DOHH2 (cell line): Measurements from ENCODE around the gene AHCY.

Experiments
- EZH2phosphoT487 ChIP-seq: fragments of 200-600 bp; sonication (generic); IDR thresholded peaks from 2 replicates; pipeline ENCODE4 v1.6.1; 2017; ENCODE audit warnings: borderline replicate concordance, mild to moderate bottlenecking, antibody characterized with exemption, low read length, moderate library complexity, mixed read lengths
- TF ChIP-seq, protein P1 (sequence below): fragments of 200-600 bp; sonication (generic); IDR thresholded peaks from one replicate; pipeline ENCODE4 v1.5.1; 2014; ENCODE audit warnings: antibody characterized with exemption, mild to moderate bottlenecking, low read depth, low read length; ENCODE audit not compliant: poor library complexity, severe bottlenecking

DNA sequence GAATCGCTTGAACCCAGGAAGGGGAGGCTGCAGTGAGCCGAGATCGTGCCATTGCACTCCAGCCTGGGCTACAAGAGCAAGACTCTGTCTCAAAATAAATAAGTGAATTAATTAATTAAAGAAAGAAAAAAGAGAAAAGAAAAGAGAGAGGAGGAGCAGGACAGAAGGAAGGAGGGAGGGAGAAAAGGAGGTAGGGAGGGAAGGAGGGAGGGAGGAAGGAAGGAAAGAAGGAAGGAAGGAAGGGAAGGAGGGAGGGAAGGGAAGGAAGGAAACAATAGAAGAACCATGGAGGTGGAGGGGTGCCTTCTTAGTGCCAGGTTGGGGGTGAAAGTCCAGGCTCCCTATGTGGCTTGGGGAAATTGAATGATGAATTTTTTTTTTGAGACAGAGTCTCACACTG lies 6.5 kb upstream of the AHCY start:
- TF ChIP-seq EZH2phosphoT487: no peak
- TF ChIP-seq, protein P1, sequence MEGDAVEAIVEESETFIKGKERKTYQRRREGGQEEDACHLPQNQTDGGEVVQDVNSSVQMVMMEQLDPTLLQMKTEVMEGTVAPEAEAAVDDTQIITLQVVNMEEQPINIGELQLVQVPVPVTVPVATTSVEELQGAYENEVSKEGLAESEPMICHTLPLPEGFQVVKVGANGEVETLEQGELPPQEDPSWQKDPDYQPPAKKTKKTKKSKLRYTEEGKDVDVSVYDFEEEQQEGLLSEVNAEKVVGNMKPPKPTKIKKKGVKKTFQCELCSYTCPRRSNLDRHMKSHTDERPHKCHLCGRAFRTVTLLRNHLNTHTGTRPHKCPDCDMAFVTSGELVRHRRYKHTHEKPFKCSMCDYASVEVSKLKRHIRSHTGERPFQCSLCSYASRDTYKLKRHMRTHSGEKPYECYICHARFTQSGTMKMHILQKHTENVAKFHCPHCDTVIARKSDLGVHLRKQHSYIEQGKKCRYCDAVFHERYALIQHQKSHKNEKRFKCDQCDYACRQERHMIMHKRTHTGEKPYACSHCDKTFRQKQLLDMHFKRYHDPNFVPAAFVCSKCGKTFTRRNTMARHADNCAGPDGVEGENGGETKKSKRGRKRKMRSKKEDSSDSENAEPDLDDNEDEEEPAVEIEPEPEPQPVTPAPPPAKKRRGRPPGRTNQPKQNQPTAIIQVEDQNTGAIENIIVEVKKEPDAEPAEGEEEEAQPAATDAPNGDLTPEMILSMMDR: no peak
